Measurements from ENCODE around the gene RUNX2.

The RUNX2 gene

GRCh38 chr6:45483501-45483900 is 155.4 kb downstream of the RUNX2 start:
- DNase-seq (ENCODE audit: low spot score) = peak; percentile 9

GRCh38 chr6:45486736-45487135 is 158.6 kb downstream of the RUNX2 start:
- DNase-seq (ENCODE audit: low spot score) = no peak

- DNase-seq (ENCODE audit: low spot score) = no peak
Observed at GRCh38 chr6:45487645-45488044, 159.5 kb downstream of the RUNX2 start.

- DNase-seq (ENCODE audit: low spot score) = no peak
Observed at GRCh38 chr6:45488269-45488668, 160.1 kb downstream of the RUNX2 start.

GRCh38 chr6:45488889-45489288 is 160.8 kb downstream of the RUNX2 start:
- no peak for DNase-seq (ENCODE audit: low spot score)

GRCh38 chr6:45491048-45491735 is 163.1 kb downstream of the RUNX2 start:
- no peak for DNase-seq (ENCODE audit: low spot score)

- no peak for DNase-seq (ENCODE audit: low spot score)
Observed at GRCh38 chr6:45491874-45492273, 163.7 kb downstream of the RUNX2 start.

- no peak for DNase-seq (ENCODE audit: low spot score)
Observed at GRCh38 chr6:45493761-45494160, 165.6 kb downstream of the RUNX2 start.

- no peak for DNase-seq (ENCODE audit: low spot score)
Observed at GRCh38 chr6:45494416-45495135, 166.4 kb downstream of the RUNX2 start.

- no peak for DNase-seq (ENCODE audit: low spot score)
Observed at GRCh38 chr6:45495429-45496084, 167.4 kb downstream of the RUNX2 start.

- DNase-seq (ENCODE audit: low spot score) = no peak
Observed at GRCh38 chr6:45496085-45496433, 167.9 kb downstream of the RUNX2 start.

GRCh38 chr6:45498591-45498990 is 170.5 kb downstream of the RUNX2 start:
- no peak for DNase-seq (ENCODE audit: low spot score)

GRCh38 chr6:45500924-45501816 is 173.0 kb downstream of the RUNX2 start:
- DNase-seq (ENCODE audit: low spot score) = no peak

GRCh38 chr6:45502456-45502855 is 174.3 kb downstream of the RUNX2 start:
- DNase-seq (ENCODE audit: low spot score) = no peak

- DNase-seq (ENCODE audit: low spot score) = peak; percentile 19
Observed at GRCh38 chr6:45504947-45505346, 176.8 kb downstream of the RUNX2 start.

GRCh38 chr6:45505470-45505869 is 177.3 kb downstream of the RUNX2 start:
- no peak for DNase-seq (ENCODE audit: low spot score)

GRCh38 chr6:45507186-45507585 is 179.1 kb downstream of the RUNX2 start:
- DNase-seq (ENCODE audit: low spot score) = no peak

GRCh38 chr6:45509426-45509825 is 181.3 kb downstream of the RUNX2 start:
- DNase-seq (ENCODE audit: low spot score) = no peak

- DNase-seq (ENCODE audit: low spot score) = no peak
Observed at GRCh38 chr6:45512717-45513116, 184.6 kb downstream of the RUNX2 start.

- DNase-seq (ENCODE audit: low spot score) = no peak
Observed at GRCh38 chr6:45513213-45513618, 185.1 kb downstream of the RUNX2 start.

- no peak for DNase-seq (ENCODE audit: low spot score)
Observed at GRCh38 chr6:45513843-45514242, 185.7 kb downstream of the RUNX2 start.
